Natural killer cell (primary cell): Measurements from ENCODE around the gene CHST12. TPM values are rescaled to one million over a fixed set of nuclear protein-coding genes. Genes with fewer than 3 reads are reported as not detected.
A peak's percentile ranks its signal among the peaks of the same experiment; 100 is the strongest.

ENCODE experiments used
- ATAC-seq, 3 donors: fragments of 150-1000 bp in 2 of 3; fragments of 200-7000 bp in 1 of 3; cut with Tn5 transposase; 1 replicate in 1 of 3; 2 replicates in 2 of 3; pipeline ENCODE4 v1.10.0; 2021; ENCODE audit warnings: mild to moderate bottlenecking in 2 of 3, moderate library complexity in 2 of 3
- DNase-seq, 2 donors: peaks; one replicate each; pipeline versions ENCODE4 v3.0.0 to v3.0.0-alpha.2; 2013 to 2021; ENCODE audit warnings: mixed read lengths in 1 of 2
- H3K27ac ChIP-seq: one replicate; pipeline ENCODE4 v1.5.1; 2013; ENCODE audit warnings: mild to moderate bottlenecking, low read length
- H3K27me3 ChIP-seq: one replicate; pipeline ENCODE4 v1.6.1; 2013; ENCODE audit warnings: low read length; ENCODE audit not compliant: control insufficient read depth, insufficient read depth
- H3K36me3 ChIP-seq: one replicate; pipeline ENCODE4 v1.6.1; 2013; ENCODE audit warnings: low read length; ENCODE audit not compliant: control insufficient read depth, insufficient read depth
- H3K4me1 ChIP-seq: one replicate; pipeline ENCODE4 v1.6.1; 2013; ENCODE audit warnings: low read length; ENCODE audit not compliant: control insufficient read depth, insufficient read depth
- H3K4me3 ChIP-seq: one replicate; pipeline ENCODE4 v1.5.1; 2013; ENCODE audit warnings: low read length
- H3K9me3 ChIP-seq: one replicate; pipeline ENCODE4 v1.6.1; 2013; ENCODE audit warnings: low read length; ENCODE audit not compliant: control insufficient read depth, insufficient read depth
- H3K27ac Mint-ChIP-seq, 2 donors: one replicate each; pipeline ENCODE4 v1.8.0; 2022; ENCODE audit warnings: mild to moderate bottlenecking in 2 of 2, mixed read lengths in 2 of 2, moderate library complexity in 1 of 2
- H3K27me3 Mint-ChIP-seq, 2 donors: one replicate each; pipeline ENCODE4 v1.8.0; 2022; ENCODE audit warnings: low read depth in 2 of 2, mixed read lengths in 2 of 2
- H3K36me3 Mint-ChIP-seq: one replicate; pipeline ENCODE4 v1.8.0; 2022; ENCODE audit warnings: mixed read lengths
- H3K4me1 Mint-ChIP-seq, 2 donors: one replicate each; pipeline ENCODE4 v1.8.0; 2022; ENCODE audit warnings: mixed read lengths in 2 of 2
- H3K4me3 Mint-ChIP-seq: one replicate; pipeline ENCODE4 v1.8.0; 2022; ENCODE audit warnings: mild to moderate bottlenecking, moderate library complexity, mixed read lengths
- H3K9me3 Mint-ChIP-seq, 2 donors: one replicate each; pipeline ENCODE4 v1.8.0; 2022; ENCODE audit warnings: mixed read lengths in 2 of 2
- CTCF ChIP-seq: fragments of 200-600 bp; IDR thresholded peaks from one replicate; pipeline ENCODE4 v1.8.0; 2022; ENCODE audit warnings: antibody characterized with exemption
- WGBS: methylation state at CpG from one replicate; pipeline ENCODE4 v1.1.7; 2013; ENCODE audit warnings: missing lambda C conversion rate; ENCODE audit not compliant: insufficient coverage; 5-methylcytosine and 5-hydroxymethylcytosine counted together
- intact Hi-C: fragments of 100-400 bp; cut with micrococcal nuclease; formaldehyde crosslinking; loops from one replicate; pipeline ENCODE4 v1.14.2; 2022
- total RNA-seq, 4 donors: library from RNA; stranded (reverse); fragments of 120-200 nt in 1 of 4; gene quantifications; one replicate each; pipeline versions ENCODE4 v1.2.3 to v1.2.4, GENCODE V29; 2013 to 2022

CHST12 gene
- total RNA-seq, 3 donors from 2014 or later (not counting 1 experiment from before 2014, with no cell fraction given): 102 to 159 (median 124) TPM

- H3K27ac Mint-ChIP-seq: peak overlapping the region; percentile 91 to 93
- peaks cover 12% of the 10 kb centered on the region for H3K36me3 Mint-ChIP-seq
- peaks cover 2% of the 10 kb centered on the region for H3K36me3 ChIP-seq
- peak; percentile 12 to 23 (median 21) for ATAC-seq
- peak overlapping the region; percentile 84 for H3K4me3 Mint-ChIP-seq
- 21% methylated on average over 15 of the region's 15 CpGs for WGBS
- H3K9me3 ChIP-seq: no peaks in the 10 kb centered on the region
- DNase-seq: peak in 1 of 2 donors; percentile 38
- peaks cover 91 to 93% of the 10 kb centered on the region in 2 donors for H3K4me1 Mint-ChIP-seq
- H3K4me1 ChIP-seq: peaks cover 95% of the 10 kb centered on the region
- H3K27me3 Mint-ChIP-seq: no peaks in the 10 kb centered on the region
- H3K27me3 ChIP-seq: no peaks in the 10 kb centered on the region
- intact Hi-C loops: loop anchor here (1.0 to 10.0 kb wide), 4 partner anchors 8 to 145 kb away; partner anchors contain the start of genes BRAT1 and IQCE
- H3K27ac ChIP-seq: peak overlapping the region; percentile 84
- no peaks in the 10 kb centered on the region for H3K9me3 Mint-ChIP-seq
- no peak overlapping the region for H3K4me3 ChIP-seq
- no peak for TF ChIP-seq CTCF
Observed at GRCh38 chr7:2409745-2410414, 6.5 kb downstream of the CHST12 start.

DNA sequence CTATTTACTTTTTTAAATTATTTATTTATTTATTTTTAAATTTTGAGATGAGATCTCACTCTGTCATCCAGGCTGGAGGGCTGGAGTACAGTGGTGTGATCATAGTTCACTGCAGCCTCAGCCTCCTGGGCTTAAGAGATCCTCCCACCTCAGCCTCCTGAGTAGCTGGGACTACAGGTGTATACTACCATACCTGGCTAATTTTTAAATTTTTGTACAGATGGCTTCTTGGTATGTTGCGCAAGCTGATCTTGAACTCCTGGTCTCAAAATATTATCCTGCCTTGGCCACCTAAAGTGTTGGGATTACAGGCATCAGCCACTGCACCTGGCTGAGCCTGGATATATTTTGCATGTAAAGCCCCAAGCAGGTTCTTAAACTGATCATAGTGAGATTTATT, 7.6 kb downstream of the CHST12 start:
- no peak for TF ChIP-seq CTCF
- no peak for DNase-seq
- Mint-ChIP-seq H3K36me3 (peaks cover 12% of the 10 kb centered on the region), H3K4me1 (peaks cover 82 to 84% of the 10 kb centered on the region in 2 donors), H3K27me3 (no peaks in the 10 kb centered on the region), H3K9me3 (no peaks in the 10 kb centered on the region), H3K27ac (peak overlapping the region; percentile 91 to 93), H3K4me3 (peak overlapping the region; percentile 84)
- Histone ChIP-seq H3K4me3 (no peak overlapping the region), H3K27me3 (no peaks in the 10 kb centered on the region), H3K4me1 (peaks cover 93% of the 10 kb centered on the region), H3K27ac (peak overlapping the region; percentile 84), H3K36me3 (peaks cover 2% of the 10 kb centered on the region), H3K9me3 (no peaks in the 10 kb centered on the region)
- ATAC-seq: no peak
- intact Hi-C loops: no loop called here
- WGBS: 100% methylated on average over 1 of the region's 1 CpG

- Histone ChIP-seq H3K27me3 (no peaks in the 10 kb centered on the region), H3K9me3 (no peaks in the 10 kb centered on the region), H3K4me1 (peaks cover 92% of the 10 kb centered on the region), H3K36me3 (peaks cover 4% of the 10 kb centered on the region), H3K4me3 (no peak overlapping the region), H3K27ac (peak overlapping the region; percentile 84)
- no peak for TF ChIP-seq CTCF
- Mint-ChIP-seq H3K4me3 (peak overlapping the region; percentile 90), H3K36me3 (peaks cover 7% of the 10 kb centered on the region), H3K9me3 (no peaks in the 10 kb centered on the region), H3K4me1 (peaks cover 82 to 84% of the 10 kb centered on the region in 2 donors), H3K27me3 (no peaks in the 10 kb centered on the region), H3K27ac (peak overlapping the region; percentile 87 to 93)
- intact Hi-C loops: no loop called here
- no peak for ATAC-seq
- no peak for DNase-seq
- 53% methylated on average over 11 of the region's 12 CpGs for WGBS
Observed at GRCh38 chr7:2411815-2412586, 8.6 kb downstream of the CHST12 start.
